ENCODE results near the gene ADGRA3.

Gene ADGRA3

DNA sequence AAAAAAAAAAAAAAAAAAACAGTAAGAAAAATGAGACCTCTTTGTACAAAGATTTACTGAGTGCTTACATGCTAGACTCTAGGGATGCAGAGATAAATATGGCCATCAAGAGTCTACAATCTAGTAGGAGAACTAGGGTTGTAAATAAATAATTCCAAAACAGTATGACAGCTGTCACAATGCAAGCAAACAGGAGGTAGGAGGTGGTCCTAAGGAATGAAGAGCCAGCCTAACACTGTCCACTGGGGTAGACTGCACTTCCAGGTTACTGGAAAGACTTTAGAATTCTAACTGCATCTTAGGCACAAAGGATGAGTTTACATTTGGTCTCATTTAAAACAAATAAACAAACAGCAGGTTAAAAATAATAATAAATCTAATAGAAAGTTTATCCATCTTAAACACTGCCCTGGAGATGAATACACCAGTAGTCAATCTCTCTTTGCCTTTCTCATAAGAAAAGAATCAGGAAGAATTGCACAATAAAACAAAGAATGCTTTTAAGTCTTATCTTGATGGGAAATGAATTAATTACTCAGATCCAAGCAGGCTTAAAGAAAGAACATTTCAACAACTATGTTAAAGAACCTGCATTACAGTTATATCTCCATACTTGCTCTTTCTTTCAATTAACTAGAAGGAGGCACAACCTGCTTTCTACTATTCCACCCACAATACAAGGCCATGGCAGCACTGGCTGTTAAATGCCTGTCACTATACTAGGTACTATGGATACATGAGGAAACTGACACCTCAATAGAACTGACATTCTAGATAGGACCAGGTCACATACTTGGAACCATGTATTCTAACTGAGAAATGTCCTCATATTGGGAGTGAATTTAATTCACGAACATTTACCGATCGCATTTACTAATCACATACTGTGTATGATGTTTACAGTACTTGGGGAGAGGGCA lies 12.7 kb downstream of the ADGRA3 start:
- no peak for DNase-seq (ENCODE audit: low spot score)
- in situ Hi-C loops (cut with MboI; ENCODE audit: low sequenced_read_pairs, unreplicated experiment) = no loop called here
- TF ChIP-seq, protein P1, sequence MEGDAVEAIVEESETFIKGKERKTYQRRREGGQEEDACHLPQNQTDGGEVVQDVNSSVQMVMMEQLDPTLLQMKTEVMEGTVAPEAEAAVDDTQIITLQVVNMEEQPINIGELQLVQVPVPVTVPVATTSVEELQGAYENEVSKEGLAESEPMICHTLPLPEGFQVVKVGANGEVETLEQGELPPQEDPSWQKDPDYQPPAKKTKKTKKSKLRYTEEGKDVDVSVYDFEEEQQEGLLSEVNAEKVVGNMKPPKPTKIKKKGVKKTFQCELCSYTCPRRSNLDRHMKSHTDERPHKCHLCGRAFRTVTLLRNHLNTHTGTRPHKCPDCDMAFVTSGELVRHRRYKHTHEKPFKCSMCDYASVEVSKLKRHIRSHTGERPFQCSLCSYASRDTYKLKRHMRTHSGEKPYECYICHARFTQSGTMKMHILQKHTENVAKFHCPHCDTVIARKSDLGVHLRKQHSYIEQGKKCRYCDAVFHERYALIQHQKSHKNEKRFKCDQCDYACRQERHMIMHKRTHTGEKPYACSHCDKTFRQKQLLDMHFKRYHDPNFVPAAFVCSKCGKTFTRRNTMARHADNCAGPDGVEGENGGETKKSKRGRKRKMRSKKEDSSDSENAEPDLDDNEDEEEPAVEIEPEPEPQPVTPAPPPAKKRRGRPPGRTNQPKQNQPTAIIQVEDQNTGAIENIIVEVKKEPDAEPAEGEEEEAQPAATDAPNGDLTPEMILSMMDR (IDR thresholded peaks at IDR 0.05; ENCODE audit: borderline replicate concordance, control extremely low read depth, extremely low read depth, insufficient read depth, missing control alignments) = no peak

DNA sequence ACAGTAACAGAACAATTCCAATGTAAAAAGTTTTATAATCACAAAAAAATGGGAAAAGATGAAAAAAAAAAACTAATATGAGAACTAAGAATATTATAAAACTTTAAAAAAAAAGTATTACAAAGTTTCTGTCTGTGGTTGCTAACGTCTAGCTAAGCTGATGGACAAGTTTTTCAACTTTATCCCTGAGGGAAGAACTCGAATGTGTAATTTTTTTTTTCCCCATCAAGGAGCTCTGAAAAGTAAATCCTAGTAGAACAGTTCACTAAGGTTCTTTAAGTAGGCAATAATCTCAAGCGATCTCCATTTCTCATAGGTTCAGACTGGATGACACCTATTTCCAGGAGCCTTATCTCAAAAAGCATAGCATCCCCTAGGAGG lies 14.2 kb downstream of the ADGRA3 start:
- no peak for DNase-seq (ENCODE audit: low spot score)
- TF ChIP-seq, protein P1 (IDR thresholded peaks at IDR 0.05; ENCODE audit: borderline replicate concordance, control extremely low read depth, extremely low read depth, insufficient read depth, missing control alignments) = no peak
- in situ Hi-C loops (cut with MboI; ENCODE audit: low sequenced_read_pairs, unreplicated experiment) = no loop called here

DNA sequence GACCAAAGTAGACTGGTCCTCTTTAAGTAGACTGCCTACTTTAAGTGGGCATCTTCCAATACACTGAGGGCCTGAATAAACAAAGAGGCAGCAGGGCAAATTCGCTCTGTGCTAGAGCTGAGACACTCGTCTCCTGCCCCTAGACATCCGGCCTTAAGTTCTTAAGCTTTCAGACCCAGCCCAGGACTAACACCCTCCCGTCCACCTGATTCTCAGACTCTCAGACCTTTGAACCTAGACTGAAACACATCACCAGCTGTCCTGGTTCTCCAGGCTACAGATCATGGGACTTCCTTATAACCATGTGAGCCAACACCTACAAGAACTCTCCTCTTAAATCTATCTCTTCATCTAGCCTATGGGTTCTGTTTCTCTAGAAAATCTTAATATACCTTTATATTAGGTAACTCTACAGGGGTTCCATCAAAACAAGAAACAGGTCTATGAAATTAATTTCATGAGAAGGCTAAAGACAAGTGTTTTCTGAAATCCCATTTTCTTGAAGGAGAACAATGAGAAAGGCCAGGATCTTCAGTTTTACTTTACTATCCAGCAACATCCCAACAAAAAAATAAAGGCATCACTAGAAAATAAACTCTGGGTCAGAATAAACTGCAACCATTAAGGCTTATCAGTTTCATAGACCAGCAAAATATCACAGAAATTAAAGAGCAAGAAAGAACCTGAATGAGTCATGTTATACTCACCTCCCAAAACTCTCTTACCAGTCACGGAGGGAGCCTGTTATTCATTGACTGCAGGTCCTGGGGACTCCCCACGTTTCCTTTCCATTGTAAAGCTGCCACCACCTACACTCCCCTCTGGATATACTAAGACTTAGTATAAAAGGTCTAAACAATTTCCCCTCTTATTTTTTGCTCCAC lies 14.8 kb downstream of the ADGRA3 start:
- in situ Hi-C loops (cut with MboI; ENCODE audit: low sequenced_read_pairs, unreplicated experiment) = no loop called here
- TF ChIP-seq, protein P1 (IDR thresholded peaks at IDR 0.05; ENCODE audit: borderline replicate concordance, control extremely low read depth, extremely low read depth, insufficient read depth, missing control alignments) = no peak
- DNase-seq (ENCODE audit: low spot score) = no peak

DNA sequence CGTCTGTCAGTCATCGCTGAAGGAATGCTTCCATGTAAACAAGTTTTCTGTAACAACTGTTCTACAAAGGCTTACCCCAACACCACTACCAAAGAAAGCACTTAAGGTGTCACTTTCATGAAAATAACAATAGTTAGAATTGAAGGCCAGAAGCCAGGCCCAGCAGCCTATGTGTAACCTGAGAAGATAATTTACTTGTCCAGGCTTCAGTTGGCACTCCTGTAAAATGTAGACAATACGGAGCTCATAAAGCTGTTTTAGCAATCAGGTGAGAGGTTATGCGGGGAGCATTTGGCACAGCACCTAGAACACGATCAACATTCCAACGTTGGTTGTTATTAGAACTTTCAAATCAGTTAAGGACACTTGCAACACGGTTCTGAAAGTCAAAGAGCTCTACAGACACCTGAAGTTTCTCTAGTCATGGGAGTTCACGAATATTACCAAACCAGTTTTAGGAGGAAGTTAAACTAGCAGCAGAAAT lies 15.7 kb downstream of the ADGRA3 start:
- TF ChIP-seq, protein P1 (IDR thresholded peaks at IDR 0.05; ENCODE audit: borderline replicate concordance, control extremely low read depth, extremely low read depth, insufficient read depth, missing control alignments) = no peak
- no peak for DNase-seq (ENCODE audit: low spot score)
- in situ Hi-C loops (cut with MboI; ENCODE audit: low sequenced_read_pairs, unreplicated experiment) = no loop called here

DNA sequence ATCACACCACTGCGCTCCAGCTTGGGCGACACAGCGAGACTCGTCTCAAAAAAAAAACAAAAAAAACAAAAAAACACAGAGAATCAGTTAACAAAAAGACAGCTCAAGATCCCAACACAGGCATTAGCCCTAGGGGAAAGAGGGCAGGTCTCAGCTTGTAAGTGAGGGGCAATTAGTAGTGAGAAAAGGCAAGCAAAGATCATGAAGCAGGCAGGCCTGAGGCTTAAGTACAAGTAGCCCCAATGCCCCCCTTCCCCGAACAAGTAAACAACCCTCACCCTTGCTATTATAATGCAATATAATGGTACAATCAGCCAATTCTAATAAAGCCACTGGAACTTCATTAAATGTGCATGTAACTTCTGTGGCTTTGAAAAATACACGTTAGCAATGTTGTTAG lies 17.0 kb downstream of the ADGRA3 start:
- DNase-seq (ENCODE audit: low spot score) = no peak
- in situ Hi-C loops (cut with MboI; ENCODE audit: low sequenced_read_pairs, unreplicated experiment) = no loop called here
- TF ChIP-seq, protein P1 (IDR thresholded peaks at IDR 0.05; ENCODE audit: borderline replicate concordance, control extremely low read depth, extremely low read depth, insufficient read depth, missing control alignments) = no peak

DNA sequence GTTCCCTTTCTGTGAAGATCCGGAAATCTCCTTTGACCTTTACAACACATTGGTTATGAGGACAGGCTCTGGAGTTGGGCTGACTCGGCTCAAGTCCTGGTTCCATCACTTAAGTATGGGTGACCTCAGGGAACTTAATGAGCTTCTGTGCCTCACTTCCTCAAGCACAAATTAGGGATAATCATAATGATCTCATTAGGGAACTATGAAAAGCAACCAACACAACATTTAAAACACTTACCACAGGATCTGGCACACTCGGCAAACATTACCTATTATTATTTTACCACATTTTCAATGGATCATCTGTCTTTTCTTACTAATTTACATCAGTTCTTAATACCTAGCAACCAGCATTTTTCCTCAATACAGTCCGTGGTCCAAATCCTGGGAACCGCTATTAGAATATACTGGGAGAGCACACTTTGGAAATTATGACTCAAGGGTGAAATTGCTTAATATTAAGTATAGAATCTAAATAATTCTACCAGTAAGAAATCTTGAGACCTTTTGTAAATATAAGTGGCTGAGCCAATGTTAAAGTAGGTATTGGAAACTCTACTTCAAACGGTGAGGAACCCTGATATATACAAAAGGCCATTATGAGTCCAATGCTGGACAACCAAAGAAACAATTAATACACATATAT lies 19.6 kb downstream of the ADGRA3 start:
- in situ Hi-C loops (cut with MboI; ENCODE audit: low sequenced_read_pairs, unreplicated experiment) = no loop called here
- TF ChIP-seq, protein P1 (IDR thresholded peaks at IDR 0.05; ENCODE audit: borderline replicate concordance, control extremely low read depth, extremely low read depth, insufficient read depth, missing control alignments) = no peak
- no peak for DNase-seq (ENCODE audit: low spot score)
